ENCODE results near the gene CPNE5.

DNA sequence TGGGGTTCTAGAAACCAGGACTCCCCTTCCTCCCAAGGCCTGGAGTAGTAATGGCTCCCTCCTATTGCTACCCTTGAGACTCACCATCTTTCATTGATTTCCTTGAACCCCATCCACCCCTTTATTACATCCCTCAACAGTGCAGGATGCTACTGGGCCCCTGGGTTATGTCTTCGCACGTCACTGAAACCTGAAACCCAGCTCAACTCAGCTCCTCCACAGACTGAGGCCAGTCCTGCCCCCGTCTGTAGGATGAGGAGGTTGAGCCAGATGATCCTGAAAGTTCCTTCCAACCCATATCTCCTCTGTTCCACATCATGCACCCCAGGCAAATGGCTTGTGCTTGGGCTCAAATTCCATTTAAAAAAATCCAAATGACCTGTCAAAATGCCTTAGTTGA lies 21.4 kb downstream of the CPNE5 start:
- TF ChIP-seq, protein P1, sequence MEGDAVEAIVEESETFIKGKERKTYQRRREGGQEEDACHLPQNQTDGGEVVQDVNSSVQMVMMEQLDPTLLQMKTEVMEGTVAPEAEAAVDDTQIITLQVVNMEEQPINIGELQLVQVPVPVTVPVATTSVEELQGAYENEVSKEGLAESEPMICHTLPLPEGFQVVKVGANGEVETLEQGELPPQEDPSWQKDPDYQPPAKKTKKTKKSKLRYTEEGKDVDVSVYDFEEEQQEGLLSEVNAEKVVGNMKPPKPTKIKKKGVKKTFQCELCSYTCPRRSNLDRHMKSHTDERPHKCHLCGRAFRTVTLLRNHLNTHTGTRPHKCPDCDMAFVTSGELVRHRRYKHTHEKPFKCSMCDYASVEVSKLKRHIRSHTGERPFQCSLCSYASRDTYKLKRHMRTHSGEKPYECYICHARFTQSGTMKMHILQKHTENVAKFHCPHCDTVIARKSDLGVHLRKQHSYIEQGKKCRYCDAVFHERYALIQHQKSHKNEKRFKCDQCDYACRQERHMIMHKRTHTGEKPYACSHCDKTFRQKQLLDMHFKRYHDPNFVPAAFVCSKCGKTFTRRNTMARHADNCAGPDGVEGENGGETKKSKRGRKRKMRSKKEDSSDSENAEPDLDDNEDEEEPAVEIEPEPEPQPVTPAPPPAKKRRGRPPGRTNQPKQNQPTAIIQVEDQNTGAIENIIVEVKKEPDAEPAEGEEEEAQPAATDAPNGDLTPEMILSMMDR (conservative IDR thresholded peaks at IDR 0.05): no peak
- no peak for TF ChIP-seq EZH2 (IDR thresholded peaks at IDR 0.05; ENCODE audit: low read depth)

Measured in PC-9 (cell line).